Stimulated activated memory B cell treated with anti-CD40 and anti-IgM and Interleukin-4, amounts not matched to agents 10 μg/mL and 1 μg/mL and 100 μg/mL, for 72 hours (primary cell): ENCODE data around the gene KIRREL2.
"Not testable (repeated sequence)": the region's sequence is repeated elsewhere in the genome, so short reads cannot be mapped to it uniquely, and the experiment has no call there.

Experiments used
- ATAC-seq: fragments of 150-1000 bp; cut with Tn5 transposase; 2 replicates; pipeline ENCODE4 v1.10.0; 2021
- H3K27ac Mint-ChIP-seq: one replicate; pipeline ENCODE4 v1.8.0; 2022; ENCODE audit warnings: mild to moderate bottlenecking, mixed read lengths
- H3K27me3 Mint-ChIP-seq: one replicate; pipeline ENCODE4 v1.8.0; 2022; ENCODE audit warnings: mixed read lengths
- H3K36me3 Mint-ChIP-seq: one replicate; pipeline ENCODE4 v1.8.0; 2022; ENCODE audit warnings: mixed read lengths
- H3K4me1 Mint-ChIP-seq: one replicate; pipeline ENCODE4 v1.8.0; 2022; ENCODE audit warnings: mixed read lengths
- H3K4me3 Mint-ChIP-seq: one replicate; pipeline ENCODE4 v1.8.0; 2022; ENCODE audit warnings: mild to moderate bottlenecking, moderate library complexity, mixed read lengths
- H3K9me3 Mint-ChIP-seq: one replicate; pipeline ENCODE4 v1.8.0; 2022; ENCODE audit warnings: mixed read lengths

KIRREL2 gene

GRCh38 chr19:35853038-35853756 is 3.5 kb upstream of the KIRREL2 start:
- Mint-ChIP-seq H3K4me1 (peaks cover 12% of the 10 kb centered on the region), H3K9me3 (no peaks in the 10 kb centered on the region), H3K4me3 (no peak overlapping the region), H3K27ac (no peak overlapping the region), H3K27me3 (peaks cover 86% of the 10 kb centered on the region), H3K36me3 (no peaks in the 10 kb centered on the region)
- ATAC-seq = no peak

- Mint-ChIP-seq H3K4me1 (peaks cover 18% of the 10 kb centered on the region), H3K4me3 (no peak overlapping the region), H3K9me3 (no peaks in the 10 kb centered on the region), H3K27me3 (peaks cover 87% of the 10 kb centered on the region), H3K36me3 (no peaks in the 10 kb centered on the region), H3K27ac (no peak overlapping the region)
- ATAC-seq = no peak
These were observed 1.6 kb downstream of the KIRREL2 start for GRCh38 chr19:35858311-35858710.

GRCh38 chr19:35859414-35859813 is 2.7 kb downstream of the KIRREL2 start:
- H3K27me3 Mint-ChIP-seq = peaks cover 87% of the 10 kb centered on the region
- H3K4me1 Mint-ChIP-seq = peaks cover 18% of the 10 kb centered on the region
- no peaks in the 10 kb centered on the region for H3K36me3 Mint-ChIP-seq
- no peak overlapping the region for H3K4me3 Mint-ChIP-seq
- no peak overlapping the region for H3K27ac Mint-ChIP-seq
- no peaks in the 10 kb centered on the region for H3K9me3 Mint-ChIP-seq
- no peak for ATAC-seq

- H3K9me3 Mint-ChIP-seq = no peaks in the 10 kb centered on the region
- peaks cover 18% of the 10 kb centered on the region for H3K4me1 Mint-ChIP-seq
- no peak overlapping the region for H3K27ac Mint-ChIP-seq
- no peak for ATAC-seq
- H3K36me3 Mint-ChIP-seq = no peaks in the 10 kb centered on the region
- H3K4me3 Mint-ChIP-seq = no peak overlapping the region
- H3K27me3 Mint-ChIP-seq = peaks cover 87% of the 10 kb centered on the region
These were observed 3.7 kb downstream of the KIRREL2 start for GRCh38 chr19:35860436-35860817.

GRCh38 chr19:35860818-35861639 is 4.3 kb downstream of the KIRREL2 start:
- H3K36me3 Mint-ChIP-seq = no peaks in the 10 kb centered on the region
- ATAC-seq = no peak
- H3K4me3 Mint-ChIP-seq = no peak overlapping the region
- H3K9me3 Mint-ChIP-seq = no peaks in the 10 kb centered on the region
- H3K4me1 Mint-ChIP-seq = peaks cover 18% of the 10 kb centered on the region
- no peak overlapping the region for H3K27ac Mint-ChIP-seq
- peaks cover 89% of the 10 kb centered on the region for H3K27me3 Mint-ChIP-seq

GRCh38 chr19:35861640-35862160 is 5.0 kb downstream of the KIRREL2 start:
- no peak for ATAC-seq
- Mint-ChIP-seq H3K4me3 (no peak overlapping the region), H3K27ac (no peak overlapping the region), H3K27me3 (peaks cover 93% of the 10 kb centered on the region), H3K36me3 (no peaks in the 10 kb centered on the region), H3K4me1 (peaks cover 17% of the 10 kb centered on the region), H3K9me3 (no peaks in the 10 kb centered on the region)

- no peaks in the 10 kb centered on the region for H3K36me3 Mint-ChIP-seq
- H3K4me3 Mint-ChIP-seq = no peak overlapping the region
- ATAC-seq = no peak
- no peak overlapping the region for H3K27ac Mint-ChIP-seq
- peaks cover 11% of the 10 kb centered on the region for H3K4me1 Mint-ChIP-seq
- H3K9me3 Mint-ChIP-seq = no peaks in the 10 kb centered on the region
- peaks cover 94% of the 10 kb centered on the region for H3K27me3 Mint-ChIP-seq
These were observed 5.8 kb downstream of the KIRREL2 start for GRCh38 chr19:35862528-35862927.

- Mint-ChIP-seq H3K9me3 (no peaks in the 10 kb centered on the region), H3K4me3 (no peak overlapping the region), H3K4me1 (peaks cover 11% of the 10 kb centered on the region), H3K27ac (no peak overlapping the region), H3K27me3 (peaks cover 95% of the 10 kb centered on the region), H3K36me3 (no peaks in the 10 kb centered on the region)
- no peak for ATAC-seq
These were observed 6.3 kb downstream of the KIRREL2 start for GRCh38 chr19:35863018-35863417.

- Mint-ChIP-seq H3K27ac (no peak within 1 kb of the TSS), H3K9me3 (peaks cover 5% of the 10 kb centered on the region), H3K4me1 (peaks cover 19% of the 10 kb centered on the region), H3K36me3 (peaks cover 7% of the 10 kb centered on the region), H3K4me3 (peak within 1 kb of the TSS; percentile 50), H3K27me3 (peaks cover 84% of the 10 kb centered on the region)
- ATAC-seq = peak; percentile 80
These were observed 11.6 kb downstream of the KIRREL2 start, which contains the start of gene APLP1 for GRCh38 chr19:35868172-35868822. TSS of gene APLP1 (plus strand) at chr19:35868574. CDS start at chr19:35868637, 63 bp downstream.

GRCh38 chr19:35868823-35869326 is 12.2 kb downstream of the KIRREL2 start:
- H3K4me1 Mint-ChIP-seq = peaks cover 19% of the 10 kb centered on the region
- H3K9me3 Mint-ChIP-seq = peaks cover 5% of the 10 kb centered on the region
- ATAC-seq = no peak
- peak overlapping the region; percentile 50 for H3K4me3 Mint-ChIP-seq
- peaks cover 87% of the 10 kb centered on the region for H3K27me3 Mint-ChIP-seq
- H3K27ac Mint-ChIP-seq = no peak overlapping the region
- peaks cover 7% of the 10 kb centered on the region for H3K36me3 Mint-ChIP-seq

- H3K4me1 Mint-ChIP-seq = peaks cover 19% of the 10 kb centered on the region
- no peak overlapping the region for H3K27ac Mint-ChIP-seq
- H3K27me3 Mint-ChIP-seq = peaks cover 87% of the 10 kb centered on the region
- ATAC-seq = peak; percentile 79
- peaks cover 7% of the 10 kb centered on the region for H3K36me3 Mint-ChIP-seq
- peaks cover 5% of the 10 kb centered on the region for H3K9me3 Mint-ChIP-seq
- peak overlapping the region; percentile 67 for H3K4me3 Mint-ChIP-seq
These were observed 12.8 kb downstream of the KIRREL2 start for GRCh38 chr19:35869327-35870123.

GRCh38 chr19:35870124-35870736 is 13.5 kb downstream of the KIRREL2 start:
- not testable (repeated sequence) for H3K27ac Mint-ChIP-seq, H3K36me3 Mint-ChIP-seq, H3K9me3 Mint-ChIP-seq, ATAC-seq
- Mint-ChIP-seq H3K4me1 (peaks cover 19% of the 10 kb centered on the region), H3K27me3 (peaks cover 87% of the 10 kb centered on the region), H3K4me3 (peak overlapping the region; percentile 67)

GRCh38 chr19:35870798-35871197 is 14.1 kb downstream of the KIRREL2 start:
- Mint-ChIP-seq H3K27me3 (peaks cover 85% of the 10 kb centered on the region), H3K4me3 (no peak overlapping the region)

GRCh38 chr19:35871611-35872010 is 14.9 kb downstream of the KIRREL2 start:
- Mint-ChIP-seq H3K27ac (no peak overlapping the region), H3K36me3 (peaks cover 7% of the 10 kb centered on the region), H3K4me1 (peaks cover 19% of the 10 kb centered on the region), H3K27me3 (peaks cover 85% of the 10 kb centered on the region), H3K4me3 (no peak overlapping the region), H3K9me3 (peaks cover 5% of the 10 kb centered on the region)
- ATAC-seq = no peak

More at GRCh38 chr19:35870798-35871197, 14.1 kb downstream of the KIRREL2 start:
- peaks cover 7% of the 10 kb centered on the region for H3K36me3 Mint-ChIP-seq
- H3K9me3 Mint-ChIP-seq = peaks cover 5% of the 10 kb centered on the region
- no peak for ATAC-seq
- H3K27ac Mint-ChIP-seq = no peak overlapping the region
- H3K4me1 Mint-ChIP-seq = peaks cover 19% of the 10 kb centered on the region
